Peyer's patch (tissue), 4 donors: ENCODE results near the gene NIN. TPM values are rescaled to one million over a fixed set of nuclear protein-coding genes. Genes with fewer than 3 reads are reported as not detected.

ENCODE experiments used
- DNase-seq, 3 donors: peaks; one replicate each; pipeline ENCODE4 v3.0.0-alpha.2; 2017 to 2019
- H3K27ac ChIP-seq, 4 donors: fragments of 200-600 bp; sonication (generic); one replicate each; pipeline ENCODE4 v1.5.1; 2016 to 2019
- H3K27me3 ChIP-seq, 2 donors: fragments of 200-600 bp; sonication (generic); one replicate each; pipeline ENCODE4 v1.5.1; 2019
- H3K36me3 ChIP-seq, 3 donors: fragments of 200-600 bp; sonication (generic); one replicate each; pipeline ENCODE4 v1.5.1; 2016 to 2019
- H3K4me1 ChIP-seq, 4 donors: fragments of 200-600 bp; sonication (generic); one replicate each; pipeline ENCODE4 v1.5.1; 2016 to 2019
- H3K4me3 ChIP-seq, 4 donors: fragments of 200-600 bp; sonication (generic); 1 replicate in 3 of 4; 2 replicates in 1 of 4; pipeline ENCODE4 v1.5.1; 2016 to 2019; ENCODE audit warnings: mild to moderate bottlenecking in 1 of 4
- H3K9me3 ChIP-seq, 4 donors: fragments of 200-600 bp; sonication (generic); one replicate each; pipeline ENCODE4 v1.5.1; 2016 to 2019; ENCODE audit warnings: mild to moderate bottlenecking in 1 of 4
- CTCF ChIP-seq, 6 experiments: fragments of 450-650 bp in 4 of 6; fragments of 200-600 bp in 2 of 6; sonication (generic) in 1 of 6; IDR thresholded peaks; one replicate each; pipeline ENCODE4 v1.5.1; 2017 to 2019; ENCODE audit warnings: antibody characterized with exemption in 6 of 6, mild to moderate bottlenecking in 3 of 6, moderate library complexity in 1 of 6
- POLR2A ChIP-seq, 2 donors: fragments of 450-650 bp; IDR thresholded peaks; one replicate each; pipeline ENCODE4 v1.5.1; 2017; ENCODE audit warnings: antibody characterized with exemption in 2 of 2, mild to moderate bottlenecking in 2 of 2, moderate library complexity in 2 of 2
- total RNA-seq, 4 donors: library from RNA; depleted of rRNA; stranded (reverse); fragments of >200 nt; gene quantifications; one replicate each; pipeline ENCODE4 v1.1.0, GENCODE V29; 2016

Gene NIN
- total RNA-seq, 4 donors from 2014 or later: 13.8 to 151 (median 21.5) TPM

- Histone ChIP-seq H3K4me3 (no peak overlapping the region), H3K9me3 (no peaks in the 10 kb centered on the region), H3K27me3 (no peaks in the 10 kb centered on the region), H3K4me1 (no peaks in the 10 kb centered on the region), H3K27ac (no peak overlapping the region), H3K36me3 (peaks cover 0 to 74% (median 0%) of the 10 kb centered on the region in 3 donors)
- no peak for TF ChIP-seq POLR2A (IDR thresholded peaks at IDR 0.05)
- TF ChIP-seq CTCF (IDR thresholded peaks at IDR 0.05): no peak
- DNase-seq: no peak
Observed at GRCh38 chr14:50766338-50766886, 64.5 kb downstream of the NIN start.

GRCh38 chr14:50763382-50764007 is 67.5 kb downstream of the NIN start:
- H3K4me3 ChIP-seq: no peak overlapping the region
- H3K36me3 ChIP-seq: peaks cover 0 to 62% (median 0%) of the 10 kb centered on the region in 3 donors
- TF ChIP-seq POLR2A (IDR thresholded peaks at IDR 0.05): no peak
- TF ChIP-seq CTCF (IDR thresholded peaks at IDR 0.05): no peak
- no peaks in the 10 kb centered on the region for H3K27me3 ChIP-seq
- H3K27ac ChIP-seq: no peak overlapping the region
- DNase-seq: no peak
- no peaks in the 10 kb centered on the region for H3K9me3 ChIP-seq
- no peaks in the 10 kb centered on the region for H3K4me1 ChIP-seq

- DNase-seq: no peak
- no peaks in the 10 kb centered on the region for H3K9me3 ChIP-seq
- H3K4me3 ChIP-seq: no peak overlapping the region
- H3K27ac ChIP-seq: no peak overlapping the region
- peaks cover 0 to 62% (median 0%) of the 10 kb centered on the region in 3 donors for H3K36me3 ChIP-seq
- no peaks in the 10 kb centered on the region for H3K4me1 ChIP-seq
- no peak for TF ChIP-seq POLR2A (IDR thresholded peaks at IDR 0.05)
- no peak for TF ChIP-seq CTCF (IDR thresholded peaks at IDR 0.05)
- H3K27me3 ChIP-seq: no peaks in the 10 kb centered on the region
Observed at GRCh38 chr14:50762931-50763300, 68.0 kb downstream of the NIN start.

GRCh38 chr14:50762001-50762930 is 68.7 kb downstream of the NIN start:
- no peaks in the 10 kb centered on the region for H3K27me3 ChIP-seq
- TF ChIP-seq CTCF (IDR thresholded peaks at IDR 0.05) (no peak), POLR2A (IDR thresholded peaks at IDR 0.05) (no peak)
- no peaks in the 10 kb centered on the region for H3K9me3 ChIP-seq
- DNase-seq: no peak
- H3K36me3 ChIP-seq: peaks cover 0 to 62% (median 0%) of the 10 kb centered on the region in 3 donors
- H3K4me3 ChIP-seq: no peak overlapping the region
- no peak overlapping the region for H3K27ac ChIP-seq
- no peaks in the 10 kb centered on the region for H3K4me1 ChIP-seq

- Histone ChIP-seq H3K27ac (no peak overlapping the region), H3K4me1 (no peaks in the 10 kb centered on the region), H3K4me3 (no peak overlapping the region), H3K36me3 (peaks cover 0 to 51% (median 0%) of the 10 kb centered on the region in 3 donors), H3K9me3 (no peaks in the 10 kb centered on the region), H3K27me3 (no peaks in the 10 kb centered on the region)
- DNase-seq: no peak
- TF ChIP-seq CTCF (IDR thresholded peaks at IDR 0.05) (no peak), POLR2A (IDR thresholded peaks at IDR 0.05) (no peak)
Observed at GRCh38 chr14:50759800-50760543, 71.0 kb downstream of the NIN start.
